ENCODE data around the gene SMIM27. TPM values are rescaled to one million over a fixed set of nuclear protein-coding genes. Genes with fewer than 3 reads are reported as not detected.
A peak's percentile ranks its signal among the peaks of the same experiment; 100 is the strongest.

Gene SMIM27
- total and polyA plus RNA-seq, 2 of the 13 experiments (the other 11 are each of a cell fraction or from before 2014, with no cell fraction given), result 17.9 to 19.0 TPM

GRCh38 chr9:32550562-32551275 lies 1.4 kb upstream of the SMIM27 start (continued):
- TF ChIP-seq ZNF687 (CRISPR knock-in tag; IDR thresholded peaks at IDR 0.05) (peak; percentile 86), NFIC (IDR thresholded peaks at IDR 0.05; ENCODE audit: low read length) (no peak), NFYC (CRISPR knock-in tag; IDR thresholded peaks at IDR 0.05) (peak; percentile 74), ELF1 (CRISPR knock-in tag; IDR thresholded peaks at IDR 0.05) (peak; percentile 58), ZBTB7A (CRISPR knock-in tag; IDR thresholded peaks at IDR 0.05) (peak; percentile 99), RFXAP (CRISPR knock-in tag; IDR thresholded peaks at IDR 0.05; ENCODE audit: borderline replicate concordance) (0 out of 2 replicates have a peak, but pooled peaks have one; percentile 34), THRA (CRISPR knock-in tag; IDR thresholded peaks at IDR 0.05; ENCODE audit: borderline replicate concordance) (peak; percentile 28; the same call in 1 of the 2 replicates), MEIS2 (CRISPR knock-in tag; IDR thresholded peaks at IDR 0.05) (peak; percentile 50), ELF3 (CRISPR knock-in tag; IDR thresholded peaks at IDR 0.05) (peak; percentile 31; the same call in 1 of the 2 replicates), ZNF619 (CRISPR knock-in tag; IDR thresholded peaks at IDR 0.05) (peak; percentile 35; the same call in 1 of the 2 replicates), NFATC3 (CRISPR knock-in tag; IDR thresholded peaks at IDR 0.05) (no peak), FOXO1 (CRISPR knock-in tag; IDR thresholded peaks at IDR 0.05) (peak; percentile 32; the same call in 1 of the 2 replicates), HNRNPUL1 (IDR thresholded peaks at IDR 0.05; ENCODE audit: low read depth, low read length) (no peak), ZMYM4 (CRISPR knock-in tag; IDR thresholded peaks at IDR 0.05) (peak; percentile 95), HNRNPK (IDR thresholded peaks at IDR 0.05; ENCODE audit: low read depth, low read length, poor library complexity, severe bottlenecking) (no peak), NFE2L1 (CRISPR knock-in tag; IDR thresholded peaks at IDR 0.05; ENCODE audit: borderline replicate concordance) (no peak), PLSCR1 (CRISPR knock-in tag; IDR thresholded peaks at IDR 0.05; ENCODE audit: borderline replicate concordance) (no peak), ZBTB26 (CRISPR knock-in tag; IDR thresholded peaks at IDR 0.05; ENCODE audit: borderline replicate concordance) (0 out of 2 replicates have a peak, but pooled peaks have one; percentile 39), AGO1 (IDR thresholded peaks at IDR 0.05; ENCODE audit: low read depth, low read length, poor library complexity, severe bottlenecking) (peak; percentile 72), LCORL (IDR thresholded peaks at IDR 0.05) (no peak), LCORL (CRISPR knock-in tag; IDR thresholded peaks at IDR 0.05) (peak; percentile 73; the same call in 1 of the 2 replicates)

All from HepG2 (cell line).